Common myeloid progenitor, CD34-positive (primary cell): ENCODE measurements around the gene ACKR2.

Experiments
- CTCF ChIA-PET: fragments of 350-600 bp; sonication (Branson Sonifier 250); formaldehyde crosslinking; loops from one replicate; lab custom pipeline; 2021; ENCODE audit warnings: antibody characterized with exemption; lab: Charles Lee
- POLR2A ChIA-PET: fragments of 350-600 bp; sonication (Branson Sonifier 250); formaldehyde crosslinking; loops from one replicate; lab custom pipeline; 2021; ENCODE audit warnings: antibody characterized with exemption; lab: Charles Lee
- DNase-seq, 3 donors: peaks; one replicate each; pipeline versions ENCODE4 v3.0.0 to v3.0.0-alpha.2; 2013
- H3K27ac ChIP-seq, 2 experiments: 1 replicate in 1 of 2; 2 replicates in 1 of 2; pipeline ENCODE4 v1.7.0; 2013; ENCODE audit warnings: inconsistent platforms in 2 of 2, low read length in 2 of 2, mild to moderate bottlenecking in 2 of 2, low read depth in 1 of 2, moderate library complexity in 1 of 2; ENCODE audit not compliant: severe bottlenecking in 2 of 2, insufficient read depth in 1 of 2, poor library complexity in 1 of 2
- H3K27me3 ChIP-seq, 5 experiments: replicated peaks in 2 of 5; 1 replicate in 3 of 5; 2 replicates in 2 of 5; pipeline versions ENCODE4 v1.6.1 to v1.7.0; 2013; ENCODE audit warnings: low read length in 4 of 5, mild to moderate bottlenecking in 2 of 5, moderate library complexity in 2 of 5, inconsistent platforms in 1 of 5; ENCODE audit not compliant: insufficient read depth in 5 of 5, control insufficient read depth in 4 of 5
- H3K36me3 ChIP-seq, 4 experiments: 1 replicate in 2 of 4; 2 replicates in 2 of 4; pipeline versions ENCODE4 v1.6.1 to v1.7.0; 2013; ENCODE audit warnings: low read length in 3 of 4, control low read depth in 1 of 4, mild to moderate bottlenecking in 1 of 4; ENCODE audit not compliant: control insufficient read depth in 4 of 4, insufficient read depth in 4 of 4
- H3K4me1 ChIP-seq, 4 experiments: 1 replicate in 3 of 4; 2 replicates in 1 of 4; pipeline versions ENCODE4 v1.6.1 to v1.7.1; 2013; ENCODE audit warnings: low read length in 3 of 4, mild to moderate bottlenecking in 3 of 4, control low read depth in 1 of 4, inconsistent platforms in 1 of 4, moderate library complexity in 1 of 4; ENCODE audit not compliant: control insufficient read depth in 4 of 4, insufficient read depth in 4 of 4; ENCODE audit errors: control extremely low read depth in 1 of 4
- H3K4me3 ChIP-seq, 7 experiments: 1 replicate in 4 of 7; 2 replicates in 3 of 7; pipeline versions ENCODE4 v1.5.1 to v1.7.0; 2013; ENCODE audit warnings: mild to moderate bottlenecking in 7 of 7, low read length in 6 of 7, moderate library complexity in 6 of 7, inconsistent platforms in 2 of 7, low read depth in 2 of 7, control low read depth in 1 of 7; ENCODE audit not compliant: insufficient read depth in 4 of 7, control insufficient read depth in 1 of 7; ENCODE audit errors: extremely low read depth in 1 of 7
- H3K9me3 ChIP-seq, 5 experiments: 1 replicate in 4 of 5; 2 replicates in 1 of 5; pipeline versions ENCODE4 v1.6.1 to v1.7.1; 2013; ENCODE audit warnings: low read length in 4 of 5, mild to moderate bottlenecking in 2 of 5, inconsistent platforms in 1 of 5, low read depth in 1 of 5, moderate library complexity in 1 of 5; ENCODE audit not compliant: control insufficient read depth in 4 of 5, insufficient read depth in 2 of 5; ENCODE audit errors: control extremely low read depth in 1 of 5
- WGBS: methylation state at CpG from one replicate; pipeline ENCODE4 v1.1.5; 2013; ENCODE audit not compliant: insufficient coverage; 5-methylcytosine and 5-hydroxymethylcytosine counted together

The ACKR2 gene

GRCh38 chr3:42815826-42816225, 6.6 kb downstream of the ACKR2 start:
- no peaks in the 10 kb centered on the region for H3K36me3 ChIP-seq
- no peaks in the 10 kb centered on the region for H3K27me3 ChIP-seq
- H3K27ac ChIP-seq, result no peak overlapping the region
- DNase-seq, result no peak
- no peak overlapping the region for H3K4me3 ChIP-seq
- H3K4me1 ChIP-seq, result peaks cover 4 to 17% (median 8%) of the 10 kb centered on the region in 4 experiments
- H3K9me3 ChIP-seq, result no peaks in the 10 kb centered on the region
- POLR2A ChIA-PET, result no interaction called here
- CTCF ChIA-PET, result interaction anchor here (1.0 to 1.3 kb wide), 3 partner anchors 12 to 23 kb away, joined by 3 to 4 read pairs (median 3); no protein-coding TSS in a partner anchor
- no CpG with 5 or more reads among the region's 2 CpGs for WGBS

- Histone ChIP-seq H3K9me3 (no peaks in the 10 kb centered on the region), H3K4me3 (no peak overlapping the region), H3K36me3 (no peaks in the 10 kb centered on the region), H3K27ac (no peak overlapping the region), H3K4me1 (peaks cover 0 to 2% (median 0%) of the 10 kb centered on the region in 4 experiments), H3K27me3 (no peaks in the 10 kb centered on the region)
- no peak for DNase-seq
- WGBS, result 83% methylated on average over 2 of the region's 2 CpGs
- POLR2A ChIA-PET, result interaction anchor here (0.6 kb wide), 1 partner anchor 570 kb away, joined by 3 read pairs; no protein-coding TSS in a partner anchor
- CTCF ChIA-PET, result interaction anchor here (0.7 to 1.6 kb wide), 9 partner anchors 10 to 272 kb away, joined by 3 to 5 read pairs (median 3); partner anchors contain the start of genes ACKR2 and HIGD1A
These were observed 10.2 kb downstream of the ACKR2 start for GRCh38 chr3:42819351-42819965.

GRCh38 chr3:42820746-42821051, 11.5 kb downstream of the ACKR2 start:
- POLR2A ChIA-PET, result no interaction called here
- no peak overlapping the region for H3K4me3 ChIP-seq
- H3K27ac ChIP-seq, result no peak overlapping the region
- no peaks in the 10 kb centered on the region for H3K27me3 ChIP-seq
- H3K4me1 ChIP-seq, result peaks cover 0 to 2% (median 0%) of the 10 kb centered on the region in 4 experiments
- no peak for DNase-seq
- H3K9me3 ChIP-seq, result peaks cover 0 to 2% (median 0%) of the 10 kb centered on the region in 5 experiments
- WGBS, result 87% methylated on average over 6 of the region's 6 CpGs
- CTCF ChIA-PET, result interaction anchor here (1.1 to 1.3 kb wide), 4 partner anchors 8 to 40 kb away, joined by 3 to 4 read pairs (median 4); no protein-coding TSS in a partner anchor
- no peaks in the 10 kb centered on the region for H3K36me3 ChIP-seq

GRCh38 chr3:42822828-42823227, 13.6 kb downstream of the ACKR2 start:
- H3K36me3 ChIP-seq, result no peaks in the 10 kb centered on the region
- peaks cover 0 to 2% (median 0%) of the 10 kb centered on the region in 4 experiments for H3K4me1 ChIP-seq
- no peak for DNase-seq
- no peak overlapping the region for H3K4me3 ChIP-seq
- H3K9me3 ChIP-seq, result peaks cover 0 to 2% (median 0%) of the 10 kb centered on the region in 5 experiments
- 100% methylated on average over 2 of the region's 3 CpGs for WGBS
- no peaks in the 10 kb centered on the region for H3K27me3 ChIP-seq
- CTCF ChIA-PET, result interaction anchor here (0.6 kb wide), 1 partner anchor 35 kb away, joined by 3 read pairs; no protein-coding TSS in a partner anchor
- H3K27ac ChIP-seq, result no peak overlapping the region
- POLR2A ChIA-PET, result interaction anchor here (0.6 kb wide), 1 partner anchor 609 kb away, joined by 3 read pairs; no protein-coding TSS in a partner anchor

- no peak overlapping the region for H3K27ac ChIP-seq
- CTCF ChIA-PET, result no interaction called here
- POLR2A ChIA-PET, result no interaction called here
These were observed 14.1 kb downstream of the ACKR2 start for GRCh38 chr3:42823351-42823750.

GRCh38 chr3:42826141-42826540, 16.9 kb downstream of the ACKR2 start:
- Histone ChIP-seq H3K9me3 (peaks cover 0 to 2% (median 0%) of the 10 kb centered on the region in 5 experiments), H3K27ac (no peak overlapping the region), H3K36me3 (no peaks in the 10 kb centered on the region), H3K4me3 (no peak overlapping the region), H3K4me1 (peaks cover 0 to 6% (median 0%) of the 10 kb centered on the region in 4 experiments), H3K27me3 (no peaks in the 10 kb centered on the region)
- no peak for DNase-seq
- ChIA-PET CTCF (no interaction called here), POLR2A (no interaction called here)

More at GRCh38 chr3:42823351-42823750, 14.1 kb downstream of the ACKR2 start:
- Histone ChIP-seq H3K36me3 (no peaks in the 10 kb centered on the region), H3K27me3 (no peaks in the 10 kb centered on the region), H3K9me3 (peaks cover 0 to 2% (median 0%) of the 10 kb centered on the region in 5 experiments), H3K4me3 (no peak overlapping the region), H3K4me1 (peaks cover 0 to 2% (median 0%) of the 10 kb centered on the region in 4 experiments)
- no peak for DNase-seq
- 67% methylated on average over 1 of the region's 2 CpGs for WGBS

- Histone ChIP-seq H3K27me3 (no peaks in the 10 kb centered on the region), H3K9me3 (peaks cover 0 to 2% (median 0%) of the 10 kb centered on the region in 5 experiments), H3K4me3 (no peak overlapping the region), H3K36me3 (no peaks in the 10 kb centered on the region), H3K4me1 (peaks cover 0 to 6% (median 0%) of the 10 kb centered on the region in 4 experiments), H3K27ac (no peak overlapping the region)
- DNase-seq, result no peak
- POLR2A ChIA-PET, result no interaction called here
- CTCF ChIA-PET, result no interaction called here
These were observed 17.8 kb downstream of the ACKR2 start for GRCh38 chr3:42827023-42827422.
